Measurements from ENCODE around the gene LIMD2.

Gene LIMD2

DNA sequence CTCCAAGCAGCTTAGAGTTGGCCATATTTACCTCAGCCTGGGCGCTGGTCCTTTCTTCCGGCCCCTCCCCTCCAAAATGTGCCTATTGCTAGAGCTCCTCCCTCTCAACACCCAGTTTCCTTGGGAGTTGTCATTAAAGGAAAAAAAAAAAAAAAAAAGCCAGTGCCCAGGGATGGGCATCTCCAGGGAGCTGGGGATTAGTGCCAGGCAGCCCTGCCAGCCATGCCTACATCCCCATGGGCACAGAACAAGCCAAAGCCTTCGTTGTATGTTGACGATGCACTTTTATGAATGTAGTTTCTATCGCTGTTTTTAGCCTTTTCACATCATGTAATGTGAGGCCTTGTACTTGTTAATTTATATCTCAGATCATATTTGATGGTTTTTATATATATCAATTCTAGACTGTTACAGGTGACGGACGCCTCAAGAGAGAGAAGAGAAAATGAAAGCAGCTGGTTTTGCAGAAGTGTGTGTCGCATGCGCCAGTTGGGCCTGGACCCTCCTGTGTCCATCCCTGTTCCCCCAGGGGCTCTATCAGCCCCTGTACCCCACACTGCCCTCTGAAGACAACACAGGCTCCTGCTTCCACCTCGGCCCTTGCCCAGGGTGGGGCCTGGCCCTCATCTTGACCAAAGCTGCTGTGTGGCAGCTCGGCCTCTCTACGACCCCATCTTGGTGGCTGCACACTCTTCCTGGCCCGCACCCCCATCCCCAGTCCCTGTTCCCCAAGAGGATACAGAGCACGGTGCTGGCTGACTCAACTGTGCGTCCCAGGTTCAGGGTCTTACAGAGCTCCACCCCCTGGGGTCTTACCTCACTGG lies 4.8 kb downstream of the LIMD2 start:
- Histone ChIP-seq H3K9me3 (ENCODE audit: control insufficient read depth in 5 of 5, low read length in 5 of 5) (no peaks in the 10 kb centered on the region), H3K27ac (ENCODE audit: low read depth, low read length) (no peak overlapping the region), H3K9ac (ENCODE audit: low read length in 5 of 5) (no peak overlapping the region), H3K36me3 (ENCODE audit: control insufficient read depth in 5 of 5, insufficient read depth in 5 of 5, low read length in 5 of 5) (peaks cover 0 to 53% (median 49%) of the 10 kb centered on the region in 5 donors), H3K4me3 (ENCODE audit: low read depth in 1 of 5, low read length in 5 of 5) (no peak overlapping the region), H3K4me1 (ENCODE audit: control insufficient read depth in 5 of 5, insufficient read depth in 5 of 5, low read length in 5 of 5) (peaks cover 0 to 42% (median 34%) of the 10 kb centered on the region in 5 donors), H3K27me3 (ENCODE audit: control insufficient read depth in 5 of 5, insufficient read depth in 4 of 5, low read length in 5 of 5) (no peaks in the 10 kb centered on the region)

DNA sequence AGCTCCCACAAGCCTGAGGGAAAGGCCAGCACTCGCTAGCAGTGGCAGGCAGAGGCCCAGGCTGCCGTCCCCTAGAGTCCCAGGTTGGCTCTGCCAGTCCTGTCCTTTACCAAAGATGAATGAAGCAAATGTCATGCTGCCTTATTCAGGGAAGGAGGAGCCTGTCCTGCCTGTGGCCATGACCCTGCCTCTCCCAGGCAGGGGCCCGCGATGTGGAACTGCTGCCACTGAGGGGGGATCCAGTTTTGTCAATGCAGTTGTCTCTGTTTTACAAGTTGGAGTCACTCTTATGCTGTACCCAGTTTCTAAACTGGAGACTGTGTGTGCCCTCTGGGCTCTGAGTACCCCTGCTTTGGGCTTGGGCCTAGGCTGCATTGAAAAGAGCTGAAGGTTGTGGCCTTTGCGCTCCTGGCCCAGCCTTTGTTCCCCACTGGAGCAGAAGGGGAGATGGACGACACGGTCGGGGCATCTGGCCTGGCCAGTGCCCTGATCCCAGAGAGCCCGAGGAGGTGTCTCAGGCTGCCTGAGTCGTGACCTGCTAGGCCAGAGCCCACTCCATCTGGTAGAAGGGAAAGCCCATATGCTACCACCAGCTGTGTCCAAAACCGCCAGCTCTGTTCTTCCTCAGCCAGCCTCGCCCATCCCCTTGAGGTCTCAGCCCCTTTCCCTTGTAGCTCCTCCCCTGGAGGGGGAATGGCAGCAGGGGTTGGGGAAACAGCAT lies 5.5 kb downstream of the LIMD2 start:
- Histone ChIP-seq H3K27me3 (ENCODE audit: control insufficient read depth in 5 of 5, insufficient read depth in 4 of 5, low read length in 5 of 5) (no peaks in the 10 kb centered on the region), H3K27ac (ENCODE audit: low read depth, low read length) (no peak overlapping the region), H3K36me3 (ENCODE audit: control insufficient read depth in 5 of 5, insufficient read depth in 5 of 5, low read length in 5 of 5) (peaks cover 0 to 61% (median 56%) of the 10 kb centered on the region in 5 donors), H3K4me1 (ENCODE audit: control insufficient read depth in 5 of 5, insufficient read depth in 5 of 5, low read length in 5 of 5) (peaks cover 0 to 40% (median 34%) of the 10 kb centered on the region in 5 donors), H3K4me3 (ENCODE audit: low read depth in 1 of 5, low read length in 5 of 5) (no peak overlapping the region), H3K9ac (ENCODE audit: low read length in 5 of 5) (no peak overlapping the region), H3K9me3 (ENCODE audit: control insufficient read depth in 5 of 5, low read length in 5 of 5) (no peaks in the 10 kb centered on the region)

DNA sequence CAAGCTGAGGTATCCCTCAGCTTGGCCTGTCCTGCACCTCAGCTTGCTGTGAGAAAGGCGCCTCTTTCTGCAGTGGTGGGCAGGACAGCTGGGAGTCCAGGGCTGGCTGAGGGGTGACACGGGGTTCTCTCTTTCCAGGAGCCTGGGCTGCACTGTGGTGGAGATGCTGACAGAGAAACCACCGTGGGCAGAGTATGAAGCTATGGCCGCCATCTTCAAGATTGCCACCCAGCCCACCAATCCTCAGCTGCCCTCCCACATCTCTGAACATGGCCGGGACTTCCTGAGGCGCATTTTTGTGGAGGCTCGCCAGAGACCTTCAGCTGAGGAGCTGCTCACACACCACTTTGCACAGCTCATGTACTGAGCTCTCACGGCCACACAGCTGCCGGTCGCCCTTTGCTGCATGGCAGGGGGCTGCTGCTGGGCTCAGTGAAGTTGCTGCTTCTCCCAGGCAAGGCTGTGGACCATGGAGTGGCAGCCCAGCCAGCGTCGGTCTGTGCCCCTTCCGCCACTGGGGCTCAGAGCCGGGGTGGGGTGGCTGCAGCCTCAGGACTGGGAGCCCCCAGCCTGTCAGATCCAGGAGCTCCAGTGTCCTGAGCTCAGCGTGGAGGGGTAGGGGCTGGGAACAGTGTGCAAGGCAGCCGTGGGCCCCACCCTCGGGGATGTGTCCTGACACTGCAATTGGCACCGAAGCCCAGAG lies 6.4 kb downstream of the LIMD2 start:
- H3K9ac ChIP-seq (ENCODE audit: low read length in 5 of 5) = no peak overlapping the region
- H3K4me1 ChIP-seq (ENCODE audit: control insufficient read depth in 5 of 5, insufficient read depth in 5 of 5, low read length in 5 of 5) = peaks cover 0 to 32% (median 27%) of the 10 kb centered on the region in 5 donors
- no peak overlapping the region for H3K27ac ChIP-seq (ENCODE audit: low read depth, low read length)
- H3K36me3 ChIP-seq (ENCODE audit: control insufficient read depth in 5 of 5, insufficient read depth in 5 of 5, low read length in 5 of 5) = peaks cover 0 to 69% (median 65%) of the 10 kb centered on the region in 5 donors
- H3K4me3 ChIP-seq (ENCODE audit: low read depth in 1 of 5, low read length in 5 of 5) = no peak overlapping the region
- H3K9me3 ChIP-seq (ENCODE audit: control insufficient read depth in 5 of 5, low read length in 5 of 5) = no peaks in the 10 kb centered on the region
- no peaks in the 10 kb centered on the region for H3K27me3 ChIP-seq (ENCODE audit: control insufficient read depth in 5 of 5, insufficient read depth in 4 of 5, low read length in 5 of 5)

DNA sequence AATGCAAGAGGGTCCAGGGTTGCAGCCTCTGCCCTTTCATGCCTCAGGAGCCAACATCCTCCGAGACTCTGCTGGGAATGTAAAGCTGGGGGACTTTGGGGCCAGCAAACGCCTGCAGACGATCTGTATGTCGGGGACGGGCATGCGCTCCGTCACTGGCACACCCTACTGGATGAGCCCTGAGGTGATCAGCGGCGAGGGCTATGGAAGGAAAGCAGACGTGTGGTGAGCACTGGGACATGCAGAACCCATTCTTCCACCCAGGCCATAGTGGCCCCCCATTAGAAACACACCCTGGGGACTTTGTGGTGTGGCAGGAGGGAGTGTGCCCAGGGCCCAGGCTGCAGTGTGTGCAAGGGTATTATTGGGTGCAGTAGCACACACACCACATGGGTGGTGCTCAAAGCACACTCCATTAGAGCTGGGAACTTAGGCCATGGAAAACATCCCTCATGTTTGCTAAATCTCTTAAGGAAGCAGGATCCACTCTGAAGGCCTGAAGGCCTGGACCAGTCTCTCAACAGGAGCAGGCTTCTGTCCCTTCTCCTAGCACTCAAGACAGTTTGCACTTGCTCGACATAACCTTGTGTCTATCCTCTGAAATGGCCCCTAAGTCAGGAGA lies 7.6 kb downstream of the LIMD2 start:
- Histone ChIP-seq H3K36me3 (ENCODE audit: control insufficient read depth in 5 of 5, insufficient read depth in 5 of 5, low read length in 5 of 5) (peaks cover 0 to 79% (median 72%) of the 10 kb centered on the region in 5 donors), H3K4me1 (ENCODE audit: control insufficient read depth in 5 of 5, insufficient read depth in 5 of 5, low read length in 5 of 5) (peaks cover 0 to 20% (median 15%) of the 10 kb centered on the region in 5 donors), H3K4me3 (ENCODE audit: low read depth in 1 of 5, low read length in 5 of 5) (no peak overlapping the region), H3K9me3 (ENCODE audit: control insufficient read depth in 5 of 5, low read length in 5 of 5) (no peaks in the 10 kb centered on the region), H3K27me3 (ENCODE audit: control insufficient read depth in 5 of 5, insufficient read depth in 4 of 5, low read length in 5 of 5) (no peaks in the 10 kb centered on the region), H3K9ac (ENCODE audit: low read length in 5 of 5) (no peak overlapping the region), H3K27ac (ENCODE audit: low read depth, low read length) (no peak overlapping the region)

DNA sequence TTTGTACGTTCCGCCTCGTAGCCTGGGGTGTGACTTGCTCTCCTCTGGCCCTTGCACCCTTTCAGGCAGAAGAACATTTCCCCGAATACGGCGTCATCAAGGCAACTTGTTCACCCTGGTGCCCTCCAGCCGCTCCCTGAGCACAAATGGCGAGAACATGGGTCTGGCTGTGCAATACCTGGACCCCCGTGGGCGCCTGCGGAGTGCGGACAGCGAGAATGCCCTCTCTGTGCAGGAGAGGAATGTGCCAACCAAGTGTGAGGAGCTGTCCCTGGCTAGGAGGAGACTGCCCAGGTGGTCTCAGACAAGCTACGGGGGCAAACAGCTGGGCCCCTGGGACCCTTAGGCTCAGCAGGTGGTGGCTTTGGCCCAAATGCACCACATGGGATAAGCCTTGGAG lies 10.4 kb downstream of the LIMD2 start:
- H3K4me3 ChIP-seq (ENCODE audit: low read depth in 1 of 5, low read length in 5 of 5) = no peak overlapping the region
- H3K9ac ChIP-seq (ENCODE audit: low read length in 5 of 5) = no peak overlapping the region
- peaks cover 0 to 91% (median 81%) of the 10 kb centered on the region in 5 donors for H3K36me3 ChIP-seq (ENCODE audit: control insufficient read depth in 5 of 5, insufficient read depth in 5 of 5, low read length in 5 of 5)

DNA sequence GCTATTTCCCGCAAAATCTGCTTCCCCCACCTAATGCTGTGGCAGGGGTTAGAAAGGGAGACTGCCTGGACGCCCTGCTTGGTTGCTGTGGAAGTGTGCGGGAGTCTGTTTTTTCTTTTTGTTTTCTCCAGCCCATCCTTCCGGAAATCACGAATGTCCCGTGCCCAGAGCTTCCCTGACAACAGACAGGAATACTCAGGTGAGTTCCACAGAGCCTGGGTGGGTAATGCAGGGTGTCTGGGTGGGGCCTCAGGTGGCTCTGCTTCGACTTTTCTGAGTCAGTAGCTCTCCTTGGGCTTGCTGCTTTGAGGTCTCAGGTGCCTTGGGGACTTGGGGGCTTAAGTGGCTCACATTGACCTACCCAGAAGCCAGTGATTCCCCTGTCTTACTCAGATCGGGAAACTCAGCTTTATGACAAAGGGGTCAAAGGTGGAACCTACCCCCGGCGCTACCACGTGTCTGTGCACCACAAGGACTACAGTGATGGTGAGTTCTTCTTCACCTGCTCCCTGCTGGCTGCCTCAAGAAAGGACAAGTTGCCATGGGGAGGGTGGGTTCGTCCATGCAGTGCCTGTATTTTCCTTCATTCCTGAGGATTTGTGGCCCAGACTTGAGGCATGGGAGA lies 11.4 kb downstream of the LIMD2 start:
- peaks cover 0 to 18% (median 15%) of the 10 kb centered on the region in 5 donors for H3K4me1 ChIP-seq (ENCODE audit: control insufficient read depth in 5 of 5, insufficient read depth in 5 of 5, low read length in 5 of 5)
- H3K4me3 ChIP-seq (ENCODE audit: low read depth in 1 of 5, low read length in 5 of 5) = no peak overlapping the region
- H3K27me3 ChIP-seq (ENCODE audit: control insufficient read depth in 5 of 5, insufficient read depth in 4 of 5, low read length in 5 of 5) = no peaks in the 10 kb centered on the region
- H3K27ac ChIP-seq (ENCODE audit: low read depth, low read length) = no peak overlapping the region
- no peak overlapping the region for H3K9ac ChIP-seq (ENCODE audit: low read length in 5 of 5)
- no peaks in the 10 kb centered on the region for H3K9me3 ChIP-seq (ENCODE audit: control insufficient read depth in 5 of 5, low read length in 5 of 5)
- H3K36me3 ChIP-seq (ENCODE audit: control insufficient read depth in 5 of 5, insufficient read depth in 5 of 5, low read length in 5 of 5) = peaks cover 0 to 90% (median 80%) of the 10 kb centered on the region in 5 donors

More for the DNA sequence above, 10.4 kb downstream of the LIMD2 start:
- Histone ChIP-seq H3K4me1 (ENCODE audit: control insufficient read depth in 5 of 5, insufficient read depth in 5 of 5, low read length in 5 of 5) (peaks cover 0 to 18% (median 15%) of the 10 kb centered on the region in 5 donors), H3K27ac (ENCODE audit: low read depth, low read length) (no peak overlapping the region), H3K9me3 (ENCODE audit: control insufficient read depth in 5 of 5, low read length in 5 of 5) (no peaks in the 10 kb centered on the region), H3K27me3 (ENCODE audit: control insufficient read depth in 5 of 5, insufficient read depth in 4 of 5, low read length in 5 of 5) (no peaks in the 10 kb centered on the region)

DNA sequence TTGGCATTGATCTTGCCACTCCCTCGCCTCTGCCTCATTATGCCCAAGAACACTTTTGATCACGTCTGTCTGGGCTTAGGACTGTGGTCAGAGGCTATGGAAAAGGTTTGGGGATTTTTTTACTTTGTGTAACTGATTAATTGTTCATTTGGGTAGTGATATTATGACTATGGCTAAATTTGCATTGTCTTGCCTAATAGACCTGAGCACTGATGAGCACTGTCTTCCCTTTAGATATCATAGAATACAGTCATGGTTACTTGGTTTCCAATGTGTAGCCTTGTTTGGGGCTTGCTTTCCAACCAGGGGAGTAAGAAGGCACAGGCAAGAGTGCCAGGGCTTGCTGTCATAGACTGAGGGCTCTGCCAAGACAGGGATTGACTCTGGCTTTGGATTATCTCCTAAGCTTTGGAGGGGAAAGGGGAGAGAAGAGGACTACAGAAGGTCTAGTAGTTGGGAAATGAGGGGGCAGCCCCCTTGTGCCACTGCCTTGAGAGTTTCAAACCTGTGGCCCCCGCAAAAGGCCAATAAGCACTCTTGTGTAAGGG lies 13.7 kb downstream of the LIMD2 start:
- peaks cover 12 to 87% (median 78%) of the 10 kb centered on the region in 5 donors for H3K36me3 ChIP-seq (ENCODE audit: control insufficient read depth in 5 of 5, insufficient read depth in 5 of 5, low read length in 5 of 5)
- no peaks in the 10 kb centered on the region for H3K9me3 ChIP-seq (ENCODE audit: control insufficient read depth in 5 of 5, low read length in 5 of 5)
- H3K4me3 ChIP-seq (ENCODE audit: low read depth in 1 of 5, low read length in 5 of 5) = no peak overlapping the region
- H3K27me3 ChIP-seq (ENCODE audit: control insufficient read depth in 5 of 5, insufficient read depth in 4 of 5, low read length in 5 of 5) = no peaks in the 10 kb centered on the region
- no peak overlapping the region for H3K9ac ChIP-seq (ENCODE audit: low read length in 5 of 5)
- peaks cover 0 to 24% (median 15%) of the 10 kb centered on the region in 5 donors for H3K4me1 ChIP-seq (ENCODE audit: control insufficient read depth in 5 of 5, insufficient read depth in 5 of 5, low read length in 5 of 5)
- H3K27ac ChIP-seq (ENCODE audit: low read depth, low read length) = no peak overlapping the region

DNA sequence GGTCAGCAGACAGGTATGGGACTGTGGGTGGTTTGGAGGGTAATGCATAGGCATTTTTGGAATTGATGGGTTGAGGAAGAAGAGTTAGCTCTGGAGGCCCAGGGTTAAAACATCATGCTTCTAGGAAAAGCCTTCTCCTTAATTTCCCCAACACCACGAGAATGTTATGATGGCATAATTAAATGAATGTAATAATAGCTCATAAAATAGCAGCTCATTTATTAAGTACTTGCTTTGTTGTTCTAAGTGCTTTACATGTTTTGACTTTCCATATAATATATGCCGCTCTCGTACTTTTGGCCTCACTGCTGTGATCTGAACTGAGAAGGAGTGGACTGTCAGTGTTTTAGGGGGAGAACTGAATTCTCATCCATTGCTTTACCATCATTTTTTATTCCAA lies 14.3 kb downstream of the LIMD2 start:
- Histone ChIP-seq H3K9me3 (ENCODE audit: control insufficient read depth in 5 of 5, low read length in 5 of 5) (no peaks in the 10 kb centered on the region), H3K27me3 (ENCODE audit: control insufficient read depth in 5 of 5, insufficient read depth in 4 of 5, low read length in 5 of 5) (no peaks in the 10 kb centered on the region), H3K4me3 (ENCODE audit: low read depth in 1 of 5, low read length in 5 of 5) (no peak overlapping the region), H3K4me1 (ENCODE audit: control insufficient read depth in 5 of 5, insufficient read depth in 5 of 5, low read length in 5 of 5) (peaks cover 0 to 24% (median 15%) of the 10 kb centered on the region in 5 donors), H3K9ac (ENCODE audit: low read length in 5 of 5) (no peak overlapping the region), H3K27ac (ENCODE audit: low read depth, low read length) (no peak overlapping the region), H3K36me3 (ENCODE audit: control insufficient read depth in 5 of 5, insufficient read depth in 5 of 5, low read length in 5 of 5) (peaks cover 12 to 83% (median 72%) of the 10 kb centered on the region in 5 donors)

DNA sequence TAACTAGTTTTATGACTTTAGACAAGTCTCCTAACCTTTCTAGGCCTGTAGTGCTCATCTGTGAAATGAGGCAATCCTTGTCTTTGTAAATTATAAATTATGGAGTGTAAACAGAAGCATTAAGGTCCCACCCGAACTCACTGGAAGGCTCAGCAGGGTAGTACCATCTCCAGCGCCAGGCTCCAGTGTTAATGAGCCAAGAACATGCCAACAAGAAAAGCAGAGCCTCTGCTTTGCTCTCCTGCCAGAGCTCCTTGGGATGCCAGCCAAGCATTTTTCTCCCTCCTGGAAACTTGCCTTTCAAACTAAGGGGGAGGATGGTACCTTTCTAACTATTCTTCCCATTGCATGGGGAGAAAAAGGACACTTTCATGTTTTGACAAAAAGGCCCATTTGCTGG lies 14.9 kb downstream of the LIMD2 start:
- no peaks in the 10 kb centered on the region for H3K27me3 ChIP-seq (ENCODE audit: control insufficient read depth in 5 of 5, insufficient read depth in 4 of 5, low read length in 5 of 5)
- no peaks in the 10 kb centered on the region for H3K9me3 ChIP-seq (ENCODE audit: control insufficient read depth in 5 of 5, low read length in 5 of 5)
- H3K4me3 ChIP-seq (ENCODE audit: low read depth in 1 of 5, low read length in 5 of 5) = no peak overlapping the region
- H3K9ac ChIP-seq (ENCODE audit: low read length in 5 of 5) = no peak overlapping the region
- H3K36me3 ChIP-seq (ENCODE audit: control insufficient read depth in 5 of 5, insufficient read depth in 5 of 5, low read length in 5 of 5) = peaks cover 12 to 83% (median 68%) of the 10 kb centered on the region in 5 donors
- no peak overlapping the region for H3K27ac ChIP-seq (ENCODE audit: low read depth, low read length)
- H3K4me1 ChIP-seq (ENCODE audit: control insufficient read depth in 5 of 5, insufficient read depth in 5 of 5, low read length in 5 of 5) = peaks cover 0 to 24% (median 15%) of the 10 kb centered on the region in 5 donors

All from subcutaneous abdominal adipose tissue (tissue), 5 donors.